Astrocyte (in vitro differentiated cells and primary cell): ENCODE measurements around the gene TENM3. TPM values are rescaled to one million over a fixed set of nuclear protein-coding genes. Genes with fewer than 3 reads are reported as not detected.

Source experiments
- DNase-seq: peaks from one replicate; pipeline ENCODE4 v3.0.0-alpha.2; 2010; ENCODE audit warnings: low read depth
- FAIRE-seq: peaks from 2 replicates; lab custom pipeline; 2011; peaks lifted over from hg19 to GRCh38; lab: Jason Lieb, UNC
- H2AFZ ChIP-seq: 2 replicates; pipeline ENCODE4 v1.6.0; 2012; ENCODE audit warnings: low read depth, low read length, inconsistent platforms
- H3K27ac ChIP-seq: 2 replicates; pipeline ENCODE4 v1.5.1; 2011; ENCODE audit warnings: low read depth, low read length, inconsistent platforms
- H3K27me3 ChIP-seq: 2 replicates; pipeline ENCODE4 v1.6.0; 2011; ENCODE audit warnings: low read length, inconsistent platforms; ENCODE audit not compliant: insufficient read depth
- H3K36me3 ChIP-seq: 2 replicates; pipeline ENCODE4 v1.5.1; 2011; ENCODE audit warnings: low read length, inconsistent platforms; ENCODE audit not compliant: insufficient read depth
- H3K4me1 ChIP-seq: 2 replicates; pipeline ENCODE4 v1.5.1; 2011; ENCODE audit warnings: low read length, inconsistent platforms; ENCODE audit not compliant: insufficient read depth
- H3K4me2 ChIP-seq: 2 replicates; pipeline ENCODE4 v1.6.0; 2012; ENCODE audit warnings: low read length, inconsistent platforms
- H3K4me3 ChIP-seq: 2 replicates; pipeline ENCODE4 v1.5.1; 2011; ENCODE audit warnings: low read depth, mild to moderate bottlenecking, low read length, inconsistent platforms; ENCODE audit not compliant: insufficient read depth
- H3K79me2 ChIP-seq: 2 replicates; pipeline ENCODE4 v1.6.0; 2012; ENCODE audit warnings: mild to moderate bottlenecking, low read length, inconsistent platforms; ENCODE audit not compliant: insufficient read depth
- H3K9ac ChIP-seq: 2 replicates; pipeline ENCODE4 v1.6.0; 2012; ENCODE audit warnings: mild to moderate bottlenecking, low read length, inconsistent platforms
- H3K9me3 ChIP-seq: 2 replicates; pipeline ENCODE4 v1.5.1; 2012; ENCODE audit warnings: low read depth, mild to moderate bottlenecking, low read length, inconsistent platforms; ENCODE audit not compliant: insufficient read depth
- H4K20me1 ChIP-seq: 2 replicates; pipeline ENCODE4 v1.6.0; 2012; ENCODE audit warnings: low read length, inconsistent platforms; ENCODE audit not compliant: insufficient read depth
- H3K27ac Mint-ChIP-seq: one replicate; pipeline ENCODE4 v1.8.0; 2021; ENCODE audit warnings: mild to moderate bottlenecking, mixed read lengths; ENCODE audit not compliant: unreplicated experiment
- H3K27me3 Mint-ChIP-seq: one replicate; pipeline ENCODE4 v1.8.0; 2021; ENCODE audit warnings: low read depth, mixed read lengths; ENCODE audit not compliant: unreplicated experiment
- H3K36me3 Mint-ChIP-seq: one replicate; pipeline ENCODE4 v1.8.0; 2021; ENCODE audit warnings: low read depth, mixed read lengths; ENCODE audit not compliant: unreplicated experiment
- H3K4me1 Mint-ChIP-seq: one replicate; pipeline ENCODE4 v1.8.0; 2021; ENCODE audit warnings: low read depth, mixed read lengths; ENCODE audit not compliant: unreplicated experiment
- H3K4me3 Mint-ChIP-seq: one replicate; pipeline ENCODE4 v1.8.0; 2021; ENCODE audit warnings: mild to moderate bottlenecking, moderate library complexity, mixed read lengths; ENCODE audit not compliant: unreplicated experiment
- H3K9me3 Mint-ChIP-seq: one replicate; pipeline ENCODE4 v1.8.0; 2021; ENCODE audit warnings: mild to moderate bottlenecking, mixed read lengths; ENCODE audit not compliant: unreplicated experiment
- CTCF ChIP-seq: IDR thresholded peaks from 2 replicates; pipeline ENCODE4 v1.5.1; 2011; ENCODE audit warnings: low read depth, mild to moderate bottlenecking, inconsistent platforms, low read length, moderate library complexity; ENCODE audit not compliant: insufficient read depth
- EZH2 ChIP-seq: IDR thresholded peaks from 2 replicates; pipeline ENCODE4 v1.6.1; 2012; ENCODE audit warnings: mild to moderate bottlenecking, low read length, inconsistent platforms; ENCODE audit not compliant: insufficient read depth
- total RNA-seq: library from RNA; stranded (reverse); gene quantifications from 2 replicates; pipeline ENCODE4 v1.2.1, GENCODE V29; 2021

The TENM3 gene
- total RNA-seq, 1 donor from 2014 or later = 127 TPM

GRCh38 chr4:182807767-182808548, 564.8 kb downstream of the TENM3 start:
- Histone ChIP-seq H3K9ac (no peak overlapping the region), H3K9me3 (peaks cover 15% of the 10 kb centered on the region), H2AFZ (peak overlapping the region; percentile 11), H3K27ac (no peak overlapping the region), H3K4me3 (no peak overlapping the region), H3K27me3 (no peaks in the 10 kb centered on the region), H4K20me1 (no peaks in the 10 kb centered on the region), H3K36me3 (no peaks in the 10 kb centered on the region), H3K79me2 (no peaks in the 10 kb centered on the region), H3K4me1 (peaks cover 9% of the 10 kb centered on the region), H3K4me2 (no peak overlapping the region)
- Mint-ChIP-seq H3K27ac (no peak overlapping the region), H3K4me3 (no peak overlapping the region), H3K36me3 (peaks cover 4% of the 10 kb centered on the region), H3K9me3 (peaks cover 13% of the 10 kb centered on the region), H3K27me3 (no peaks in the 10 kb centered on the region), H3K4me1 (peaks cover 7% of the 10 kb centered on the region)
- FAIRE-seq (no peak), DNase-seq (no peak)
- TF ChIP-seq EZH2 = no peak

DNA sequence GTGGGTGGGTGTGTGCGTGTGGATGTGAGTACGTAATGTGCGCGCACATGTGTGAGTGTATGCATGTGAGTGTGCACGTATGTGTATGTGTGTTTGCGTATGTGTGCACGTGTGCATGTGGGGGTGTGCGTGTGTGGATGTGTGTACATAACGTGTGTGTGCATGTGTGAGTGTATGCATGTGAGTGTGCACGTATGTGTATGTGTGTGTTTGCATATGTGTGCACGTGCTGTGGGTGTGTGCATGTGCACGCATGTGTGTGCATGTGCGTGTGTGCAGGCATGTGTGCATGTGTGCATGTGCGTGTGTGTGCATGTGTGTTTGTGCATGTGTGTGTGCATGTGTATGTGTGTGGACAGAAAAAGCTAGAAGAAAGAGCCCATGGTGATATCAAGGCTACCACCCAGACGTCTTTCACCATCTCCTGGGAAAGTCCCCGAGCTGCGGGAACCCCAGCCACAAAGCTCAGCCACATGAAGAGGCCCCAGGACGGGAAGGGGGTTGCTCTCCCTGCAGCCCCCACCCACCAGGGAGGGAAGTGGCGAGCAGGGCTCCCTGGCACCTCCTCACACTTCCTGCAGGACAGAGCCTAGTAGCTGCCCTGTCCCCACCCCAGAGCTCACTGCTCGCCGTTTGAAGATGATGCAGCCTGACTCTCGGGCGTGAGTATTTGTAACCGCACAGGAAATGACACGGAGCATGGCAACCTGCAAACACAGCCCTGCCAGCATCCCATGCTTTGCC, 565.6 kb downstream of the TENM3 start:
- Mint-ChIP-seq H3K27ac (no peak overlapping the region), H3K36me3 (peaks cover 4% of the 10 kb centered on the region), H3K4me3 (no peak overlapping the region), H3K9me3 (peaks cover 16% of the 10 kb centered on the region), H3K4me1 (peaks cover 6% of the 10 kb centered on the region), H3K27me3 (no peaks in the 10 kb centered on the region)
- Histone ChIP-seq H3K4me1 (peaks cover 9% of the 10 kb centered on the region), H3K27ac (no peak overlapping the region), H3K9me3 (peaks cover 19% of the 10 kb centered on the region), H3K4me2 (peak overlapping the region; percentile 12), H3K79me2 (no peaks in the 10 kb centered on the region), H3K9ac (no peak overlapping the region), H4K20me1 (no peaks in the 10 kb centered on the region), H3K27me3 (no peaks in the 10 kb centered on the region), H3K4me3 (no peak overlapping the region), H3K36me3 (no peaks in the 10 kb centered on the region), H2AFZ (peak overlapping the region; percentile 11)
- TF ChIP-seq EZH2 (no peak), CTCF (no peak)
- FAIRE-seq (no peak), DNase-seq (peak; percentile 11)

DNA sequence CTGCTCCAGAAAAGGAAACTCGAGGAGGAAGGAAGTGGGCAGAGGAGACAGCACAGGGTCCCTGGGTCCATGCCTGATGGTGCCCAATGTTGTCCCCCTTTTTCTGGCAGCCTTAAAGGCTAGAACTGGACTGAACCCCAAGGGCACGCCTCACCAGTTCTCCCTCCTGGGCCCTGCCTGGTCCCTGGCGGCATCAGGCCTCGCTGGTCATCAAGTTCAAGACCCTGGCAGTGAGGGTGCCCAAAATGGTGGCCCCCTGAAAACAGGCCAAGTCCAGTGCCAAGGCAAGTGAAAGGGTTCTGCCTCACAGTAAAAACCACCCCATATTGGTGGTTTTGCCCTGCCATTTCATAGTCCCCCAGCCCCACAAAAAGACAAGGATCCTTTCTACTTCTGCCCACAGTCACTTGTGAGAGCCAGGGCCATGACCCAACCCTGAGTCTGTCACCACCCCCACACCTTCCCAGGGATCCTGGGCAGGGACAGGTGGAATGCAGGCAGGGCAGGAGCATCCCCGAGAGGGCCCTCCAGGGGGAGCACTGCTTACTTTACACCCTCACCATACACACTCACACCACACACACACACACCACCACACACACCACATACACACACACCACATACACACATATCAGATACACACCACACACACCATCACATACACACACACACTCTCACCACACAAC, 566.4 kb downstream of the TENM3 start:
- no peak overlapping the region for H2AFZ ChIP-seq
- peaks cover 6% of the 10 kb centered on the region for H3K4me1 Mint-ChIP-seq
- H3K4me2 ChIP-seq = peak overlapping the region; percentile 12
- H3K27me3 Mint-ChIP-seq = no peaks in the 10 kb centered on the region
- H3K9me3 ChIP-seq = peaks cover 19% of the 10 kb centered on the region
- H3K4me3 ChIP-seq = no peak overlapping the region
- FAIRE-seq (no peak), DNase-seq (no peak)
- peaks cover 16% of the 10 kb centered on the region for H3K9me3 Mint-ChIP-seq
- H3K36me3 ChIP-seq = no peaks in the 10 kb centered on the region
- TF ChIP-seq EZH2 (no peak), CTCF (no peak)
- no peaks in the 10 kb centered on the region for H3K27me3 ChIP-seq
- H3K27ac Mint-ChIP-seq = no peak overlapping the region
- no peaks in the 10 kb centered on the region for H3K79me2 ChIP-seq
- H3K4me3 Mint-ChIP-seq = no peak overlapping the region
- no peak overlapping the region for H3K9ac ChIP-seq
- H3K4me1 ChIP-seq = peaks cover 9% of the 10 kb centered on the region
- no peaks in the 10 kb centered on the region for H4K20me1 ChIP-seq
- peak overlapping the region; percentile 7 for H3K27ac ChIP-seq
- H3K36me3 Mint-ChIP-seq = peaks cover 4% of the 10 kb centered on the region
